ENCODE data around the gene NT5DC1. TPM values are rescaled to one million over a fixed set of nuclear protein-coding genes. Genes with fewer than 3 reads are reported as not detected.

The NT5DC1 gene
- polyA plus RNA-seq, 1 of the 3 experiments (the other 2 are of a cell fraction) = 20.3 TPM

GRCh38 chr6:116176596-116176995 is 75.9 kb downstream of the NT5DC1 start:
- 80% methylated on average over 2 of the region's 2 CpGs for WGBS (ENCODE audit: low lambda C conversion rate)
- Histone ChIP-seq H3K79me2 (ENCODE audit: insufficient read depth) (no peaks in the 10 kb centered on the region), H3K4me1 (ENCODE audit: control insufficient read depth in 1 of 2, insufficient read depth in 2 of 2, low read depth in 1 of 2, low read length in 1 of 2) (no peaks in the 10 kb centered on the region), H3K9me3 (peaks cover 12% of the 10 kb centered on the region), H4K20me1 (ENCODE audit: insufficient read depth) (no peaks in the 10 kb centered on the region), H3K4me3 (ENCODE audit: low read depth in 2 of 2, low read length in 1 of 2) (no peak overlapping the region), H3K36me3 (replicated peaks in 1 of 2; ENCODE audit: control insufficient read depth in 1 of 2, insufficient read depth in 2 of 2, low read length in 1 of 2) (no peaks in the 10 kb centered on the region), H3K27me3 (ENCODE audit: insufficient read depth) (no peaks in the 10 kb centered on the region), H3K4me2 (no peak overlapping the region), H3K27ac (ENCODE audit: low read depth in 2 of 2, low read length in 1 of 2) (no peak overlapping the region), H3K9me2 (no peaks in the 10 kb centered on the region), H3F3A (replicated peaks; ENCODE audit: insufficient read depth) (no peaks in the 10 kb centered on the region), H2AFZ (ENCODE audit: low read depth) (no peak overlapping the region), H3K9ac (no peak overlapping the region)
- POLR2A ChIA-PET = no interaction called here
- CTCF ChIA-PET = interaction anchor here (1.1 to 1.3 kb wide), 2 partner anchors 9 to 40 kb away, joined by 3 read pairs; no protein-coding TSS in a partner anchor
- no peak for TF ChIP-seq USF1 (IDR thresholded peaks at IDR 0.05; ENCODE audit: borderline replicate concordance, low read depth)
- no peak for TF ChIP-seq TCF12 (IDR thresholded peaks at IDR 0.05)
- TF ChIP-seq MXI1 (IDR thresholded peaks at IDR 0.05; ENCODE audit: low read depth, low read length) = no peak
- no peak for TF ChIP-seq MEF2A (IDR thresholded peaks at IDR 0.05; ENCODE audit: borderline replicate concordance, low read depth)
- TF ChIP-seq CHD2 (IDR thresholded peaks at IDR 0.05; ENCODE audit: low read length, partially characterized antibody) = no peak
- no peak for TF ChIP-seq EP300 (IDR thresholded peaks at IDR 0.05; ENCODE audit: borderline replicate concordance in 1 of 2, low read depth in 1 of 2, low read length in 1 of 2)
- no peak for TF ChIP-seq FOXM1 (IDR thresholded peaks at IDR 0.05; ENCODE audit: low read depth)
- no peak for TF ChIP-seq SMC3 (IDR thresholded peaks at IDR 0.05; ENCODE audit: low read depth, low read length)
- no peak for TF ChIP-seq RAD21 (IDR thresholded peaks at IDR 0.05; ENCODE audit: low read length)
- DNase-seq = no peak

- no peaks in the 10 kb centered on the region for H3K9me2 ChIP-seq
- H3K4me3 ChIP-seq (ENCODE audit: low read depth in 2 of 2, low read length in 1 of 2) = no peak overlapping the region
- POLR2A ChIA-PET = no interaction called here
- no peak overlapping the region for H2AFZ ChIP-seq (ENCODE audit: low read depth)
- H3K27me3 ChIP-seq (ENCODE audit: insufficient read depth) = no peaks in the 10 kb centered on the region
- CTCF ChIA-PET = no interaction called here
- H3K4me1 ChIP-seq (ENCODE audit: control insufficient read depth in 1 of 2, insufficient read depth in 2 of 2, low read depth in 1 of 2, low read length in 1 of 2) = no peaks in the 10 kb centered on the region
- no peaks in the 10 kb centered on the region for H3F3A ChIP-seq (replicated peaks; ENCODE audit: insufficient read depth)
- no peaks in the 10 kb centered on the region for H4K20me1 ChIP-seq (ENCODE audit: insufficient read depth)
- H3K36me3 ChIP-seq (replicated peaks in 1 of 2; ENCODE audit: control insufficient read depth in 1 of 2, insufficient read depth in 2 of 2, low read length in 1 of 2) = no peaks in the 10 kb centered on the region
- peaks cover 4% of the 10 kb centered on the region; the same call in 1 of the 2 replicates for H3K9me3 ChIP-seq
- H3K79me2 ChIP-seq (ENCODE audit: insufficient read depth) = no peaks in the 10 kb centered on the region
- no peak overlapping the region for H3K27ac ChIP-seq (ENCODE audit: low read depth in 2 of 2, low read length in 1 of 2)
- H3K4me2 ChIP-seq = no peak overlapping the region
- DNase-seq = no peak
- H3K9ac ChIP-seq = no peak overlapping the region
- TF ChIP-seq MEF2A (IDR thresholded peaks at IDR 0.05; ENCODE audit: borderline replicate concordance, low read depth) (no peak), CTCF (IDR thresholded peaks at IDR 0.05) (no peak), MAX (IDR thresholded peaks at IDR 0.05; ENCODE audit: low read depth) (no peak), NRF1 (IDR thresholded peaks at IDR 0.05; ENCODE audit: low read depth, low read length) (no peak), POLR2AphosphoS5 (IDR thresholded peaks at IDR 0.05; ENCODE audit: low read depth, low read length) (no peak), REST (IDR thresholded peaks at IDR 0.05; ENCODE audit: low read depth, low read length) (no peak), SMC3 (IDR thresholded peaks at IDR 0.05; ENCODE audit: low read depth, low read length) (no peak), TEAD4 (IDR thresholded peaks at IDR 0.05; ENCODE audit: borderline replicate concordance, insufficient read depth) (no peak), USF2 (IDR thresholded peaks at IDR 0.05; ENCODE audit: borderline replicate concordance, low read depth, low read length) (no peak), MXI1 (IDR thresholded peaks at IDR 0.05; ENCODE audit: low read depth, low read length) (no peak), FOXJ3 (CRISPR knock-in tag; IDR thresholded peaks at IDR 0.05) (no peak), IRF3 (IDR thresholded peaks at IDR 0.05; ENCODE audit: low read depth, low read length) (no peak)
These were observed 79.7 kb downstream of the NT5DC1 start for GRCh38 chr6:116180375-116180774.
